Measurements from ENCODE around the gene FOXP2. TPM values are rescaled to one million over a fixed set of nuclear protein-coding genes. Genes with fewer than 3 reads are reported as not detected.
"Not testable (repeated sequence)": the region's sequence is repeated elsewhere in the genome, so short reads cannot be mapped to it uniquely, and the experiment has no call there.

FOXP2 gene
- total RNA-seq, 1 donor: 5.8 TPM

- no peak overlapping the region for H3K27ac ChIP-seq (ENCODE audit: low read depth, low read length)
- no peaks in the 10 kb centered on the region for H3K79me2 ChIP-seq (ENCODE audit: insufficient read depth, low read length)
- no peak for TF ChIP-seq CTCF (IDR thresholded peaks at IDR 0.05; ENCODE audit: extremely low read depth, low read depth, low read length)
- H4K20me1 ChIP-seq (ENCODE audit: insufficient read depth, low read length): no peaks in the 10 kb centered on the region
- no peaks in the 10 kb centered on the region for H3K4me1 ChIP-seq (ENCODE audit: insufficient read depth, low read length)
- no peak for DNase-seq (ENCODE audit: insufficient read length, low spot score, missing footprints)
- H3K36me3 ChIP-seq (ENCODE audit: insufficient read depth, low read length): no peaks in the 10 kb centered on the region
- H3K9me3 ChIP-seq (ENCODE audit: low read depth, low read length): no peaks in the 10 kb centered on the region
- H3K27me3 ChIP-seq (ENCODE audit: insufficient read depth, low read length): no peaks in the 10 kb centered on the region
- H2AFZ ChIP-seq (ENCODE audit: low read length): no peak overlapping the region
- no peak overlapping the region for H3K4me3 ChIP-seq (ENCODE audit: insufficient read depth, low read length)
- no peak overlapping the region for H3K4me2 ChIP-seq (ENCODE audit: insufficient read depth, low read length)
These were observed 67.4 kb downstream of the FOXP2 start for GRCh38 chr7:114481999-114482398.

GRCh38 chr7:114484226-114484625, 69.6 kb downstream of the FOXP2 start:
- H3K4me3 ChIP-seq (ENCODE audit: insufficient read depth, low read length): no peak overlapping the region
- H3K9me3 ChIP-seq (ENCODE audit: low read depth, low read length): no peaks in the 10 kb centered on the region
- TF ChIP-seq CTCF (IDR thresholded peaks at IDR 0.05; ENCODE audit: extremely low read depth, low read depth, low read length): no peak
- DNase-seq (ENCODE audit: insufficient read length, low spot score, missing footprints): no peak
- no peaks in the 10 kb centered on the region for H3K27me3 ChIP-seq (ENCODE audit: insufficient read depth, low read length)
- H2AFZ ChIP-seq (ENCODE audit: low read length): no peak overlapping the region
- no peaks in the 10 kb centered on the region for H3K4me1 ChIP-seq (ENCODE audit: insufficient read depth, low read length)
- no peaks in the 10 kb centered on the region for H4K20me1 ChIP-seq (ENCODE audit: insufficient read depth, low read length)
- H3K4me2 ChIP-seq (ENCODE audit: insufficient read depth, low read length): no peak overlapping the region
- H3K36me3 ChIP-seq (ENCODE audit: insufficient read depth, low read length): no peaks in the 10 kb centered on the region
- no peak overlapping the region for H3K27ac ChIP-seq (ENCODE audit: low read depth, low read length)
- no peaks in the 10 kb centered on the region for H3K79me2 ChIP-seq (ENCODE audit: insufficient read depth, low read length)

DNA sequence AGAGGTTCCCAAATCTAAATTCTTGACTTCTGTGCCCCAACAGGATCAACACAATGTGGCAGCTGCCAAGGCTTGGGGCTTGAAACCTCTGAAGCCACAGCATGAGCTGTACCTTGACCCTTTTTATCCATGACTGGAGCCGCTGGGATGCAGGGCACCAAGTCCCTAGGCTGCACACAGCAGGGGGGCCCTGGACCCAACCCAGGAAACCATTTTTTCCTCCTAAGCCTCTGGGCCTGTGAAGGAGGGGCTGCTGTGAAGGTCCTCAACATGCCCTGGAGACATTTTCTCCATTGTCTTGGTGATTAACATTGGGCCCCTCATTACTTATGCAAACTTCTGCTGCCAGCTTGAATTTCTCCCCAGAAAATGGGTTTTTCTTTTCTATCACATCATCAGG, 72.6 kb downstream of the FOXP2 start:
- H2AFZ ChIP-seq (ENCODE audit: low read length): no peak overlapping the region
- H3K9me3 ChIP-seq (ENCODE audit: low read depth, low read length): no peaks in the 10 kb centered on the region
- H4K20me1 ChIP-seq (ENCODE audit: insufficient read depth, low read length): no peaks in the 10 kb centered on the region
- TF ChIP-seq CTCF (IDR thresholded peaks at IDR 0.05; ENCODE audit: extremely low read depth, low read depth, low read length): no peak
- no peaks in the 10 kb centered on the region for H3K4me1 ChIP-seq (ENCODE audit: insufficient read depth, low read length)
- H3K36me3 ChIP-seq (ENCODE audit: insufficient read depth, low read length): no peaks in the 10 kb centered on the region
- H3K4me2 ChIP-seq (ENCODE audit: insufficient read depth, low read length): no peak overlapping the region
- DNase-seq (ENCODE audit: insufficient read length, low spot score, missing footprints): no peak
- H3K79me2 ChIP-seq (ENCODE audit: insufficient read depth, low read length): no peaks in the 10 kb centered on the region
- H3K4me3 ChIP-seq (ENCODE audit: insufficient read depth, low read length): no peak overlapping the region
- H3K27me3 ChIP-seq (ENCODE audit: insufficient read depth, low read length): no peaks in the 10 kb centered on the region
- no peak overlapping the region for H3K27ac ChIP-seq (ENCODE audit: low read depth, low read length)

DNA sequence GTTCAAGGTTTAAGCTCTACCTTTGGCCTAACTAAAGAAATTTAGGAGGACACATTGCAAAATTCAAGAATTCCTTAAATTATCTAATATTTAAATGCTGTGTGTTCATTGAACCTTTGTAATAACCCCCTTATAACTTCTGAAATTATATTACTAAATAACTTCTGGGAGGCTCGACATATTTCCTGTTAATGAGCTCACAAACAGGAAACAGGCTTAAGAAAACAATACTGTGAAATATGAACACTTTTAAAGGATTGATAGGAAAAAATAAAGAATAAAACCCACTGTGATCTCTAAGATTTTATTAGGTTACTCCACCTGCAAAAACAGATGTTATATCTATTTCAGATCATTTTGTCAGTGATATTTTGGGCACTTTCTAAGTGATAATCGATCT, 74.1 kb downstream of the FOXP2 start:
- no peaks in the 10 kb centered on the region for H3K27me3 ChIP-seq (ENCODE audit: insufficient read depth, low read length)
- H3K36me3 ChIP-seq (ENCODE audit: insufficient read depth, low read length): no peaks in the 10 kb centered on the region
- no peaks in the 10 kb centered on the region for H3K4me1 ChIP-seq (ENCODE audit: insufficient read depth, low read length)
- no peak for TF ChIP-seq CTCF (IDR thresholded peaks at IDR 0.05; ENCODE audit: extremely low read depth, low read depth, low read length)
- no peak overlapping the region for H3K4me3 ChIP-seq (ENCODE audit: insufficient read depth, low read length)
- no peak overlapping the region for H2AFZ ChIP-seq (ENCODE audit: low read length)
- no peak for DNase-seq (ENCODE audit: insufficient read length, low spot score, missing footprints)
- H3K79me2 ChIP-seq (ENCODE audit: insufficient read depth, low read length): no peaks in the 10 kb centered on the region
- H3K27ac ChIP-seq (ENCODE audit: low read depth, low read length): no peak overlapping the region
- H4K20me1 ChIP-seq (ENCODE audit: insufficient read depth, low read length): no peaks in the 10 kb centered on the region
- no peak overlapping the region for H3K4me2 ChIP-seq (ENCODE audit: insufficient read depth, low read length)
- H3K9me3 ChIP-seq (ENCODE audit: low read depth, low read length): no peaks in the 10 kb centered on the region

DNA sequence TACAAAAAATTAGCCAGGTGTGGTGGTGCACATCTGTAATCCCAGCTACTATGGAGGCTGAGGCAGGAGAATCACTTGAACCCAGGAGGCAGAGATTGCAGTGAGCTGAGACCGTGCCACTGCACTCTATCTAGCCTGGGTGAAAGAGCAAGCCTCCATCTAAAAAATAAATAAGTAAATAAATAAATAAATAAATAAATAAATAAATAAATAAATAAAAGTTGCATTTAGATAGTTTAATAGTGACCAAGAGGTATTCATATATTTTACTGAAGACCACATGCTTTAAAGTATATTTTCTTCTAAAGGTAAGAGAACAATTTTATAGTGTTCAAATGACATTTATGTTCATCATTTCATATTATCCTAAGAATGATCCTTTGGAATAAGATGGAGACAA, 82.9 kb downstream of the FOXP2 start:
- H4K20me1 ChIP-seq (ENCODE audit: insufficient read depth, low read length); H3K27me3 ChIP-seq (ENCODE audit: insufficient read depth, low read length); H2AFZ ChIP-seq (ENCODE audit: low read length); H3K79me2 ChIP-seq (ENCODE audit: insufficient read depth, low read length); H3K36me3 ChIP-seq (ENCODE audit: insufficient read depth, low read length); H3K4me3 ChIP-seq (ENCODE audit: insufficient read depth, low read length); H3K4me1 ChIP-seq (ENCODE audit: insufficient read depth, low read length); DNase-seq (ENCODE audit: insufficient read length, low spot score, missing footprints); H3K9me3 ChIP-seq (ENCODE audit: low read depth, low read length); H3K4me2 ChIP-seq (ENCODE audit: insufficient read depth, low read length); H3K27ac ChIP-seq (ENCODE audit: low read depth, low read length): not testable (repeated sequence)
